GM21447 (cell line): Measurements from ENCODE around the gene ARHGEF9.
"Not testable (repeated sequence)": the region's sequence is repeated elsewhere in the genome, so short reads cannot be mapped to it uniquely, and the experiment has no call there.

ENCODE experiments used
- ATAC-seq: cut with Tn5 transposase; IDR thresholded peaks from one replicate; pipeline ENCODE4 v1.9.1; 2021; ENCODE audit not compliant: unreplicated experiment

ARHGEF9 gene

GRCh38 chrX:63784902-63785707 lies at the start of gene ARHGEF9:
ARHGEF9 (minus strand) TSS chrX:63785214; CDS start chrX:63785145, 69 bp downstream.
- ATAC-seq: no peak

- not testable (repeated sequence) for ATAC-seq
Measured at GRCh38 chrX:63825446-63825845, 40.4 kb upstream of the ARHGEF9 start.

GRCh38 chrX:63818156-63818555 lies 33.1 kb upstream of the ARHGEF9 start:
- ATAC-seq: no peak

- ATAC-seq: no peak
Measured at GRCh38 chrX:63817696-63818095, 32.7 kb upstream of the ARHGEF9 start.

GRCh38 chrX:63812823-63813222 lies 27.8 kb upstream of the ARHGEF9 start:
- no peak for ATAC-seq

- no peak for ATAC-seq
Measured at GRCh38 chrX:63810746-63811145, 25.7 kb upstream of the ARHGEF9 start.

- ATAC-seq: no peak
Measured at GRCh38 chrX:63809173-63809572, 24.2 kb upstream of the ARHGEF9 start.

- not testable (repeated sequence) for ATAC-seq
Measured at GRCh38 chrX:63795406-63795805, 10.4 kb upstream of the ARHGEF9 start.

GRCh38 chrX:63785708-63786040 lies 660 bp upstream of the ARHGEF9 start:
- ATAC-seq: no peak

- ATAC-seq: no peak
Measured at GRCh38 chrX:63784346-63784901, 590 bp downstream of the ARHGEF9 start.

- ATAC-seq: no peak
Measured at GRCh38 chrX:63782515-63782914, 2.5 kb downstream of the ARHGEF9 start.

GRCh38 chrX:63768760-63769159 lies 16.3 kb downstream of the ARHGEF9 start:
- no peak for ATAC-seq

- no peak for ATAC-seq
Measured at GRCh38 chrX:63765712-63766111, 19.3 kb downstream of the ARHGEF9 start.

- no peak for ATAC-seq
Measured at GRCh38 chrX:63764946-63765345, 20.1 kb downstream of the ARHGEF9 start.

- ATAC-seq: peak; percentile 82
Measured at GRCh38 chrX:63761639-63762038, 23.4 kb downstream of the ARHGEF9 start.

GRCh38 chrX:63758011-63758410 lies 27.0 kb downstream of the ARHGEF9 start:
- no peak for ATAC-seq

- ATAC-seq: no peak
Measured at GRCh38 chrX:63755892-63756291, 29.1 kb downstream of the ARHGEF9 start.

- ATAC-seq: peak; percentile 94
Measured at GRCh38 chrX:63754860-63755579, 30.0 kb downstream of the ARHGEF9 start.

GRCh38 chrX:63754136-63754859 lies 30.7 kb downstream of the ARHGEF9 start:
- peak; percentile 44 for ATAC-seq

GRCh38 chrX:63751481-63751880 lies 33.5 kb downstream of the ARHGEF9 start:
- ATAC-seq: no peak

GRCh38 chrX:63750811-63751210 lies 34.2 kb downstream of the ARHGEF9 start:
- ATAC-seq: no peak
